Stomach (tissue), 4 donors: Measurements from ENCODE around the gene ATP9B.

ENCODE experiments used
- POLR2A ChIP-seq, 4 donors: fragments of 450-650 bp; IDR thresholded peaks; one replicate each; pipeline ENCODE4 v1.6.1; 2016; ENCODE audit warnings: antibody characterized with exemption in 4 of 4, control low read depth in 2 of 4, mild to moderate bottlenecking in 1 of 4, moderate library complexity in 1 of 4
- POLR2AphosphoS5 ChIP-seq, 3 donors: sonication (generic); formaldehyde crosslinking; IDR thresholded peaks; one replicate each; pipeline ENCODE4 v1.6.1; 2016; ENCODE audit warnings: antibody characterized with exemption in 3 of 3
- TF ChIP-seq, protein P1 (sequence below), 7 experiments: fragments of 450-650 bp in 4 of 7; fragments of 200-600 bp in 3 of 7; sonication (generic) in 3 of 7; IDR thresholded peaks; one replicate each; pipeline ENCODE4 v1.5.1; 2016 to 2019; ENCODE audit warnings: antibody characterized with exemption in 7 of 7, control low read depth in 2 of 7, mild to moderate bottlenecking in 1 of 7

DNA sequence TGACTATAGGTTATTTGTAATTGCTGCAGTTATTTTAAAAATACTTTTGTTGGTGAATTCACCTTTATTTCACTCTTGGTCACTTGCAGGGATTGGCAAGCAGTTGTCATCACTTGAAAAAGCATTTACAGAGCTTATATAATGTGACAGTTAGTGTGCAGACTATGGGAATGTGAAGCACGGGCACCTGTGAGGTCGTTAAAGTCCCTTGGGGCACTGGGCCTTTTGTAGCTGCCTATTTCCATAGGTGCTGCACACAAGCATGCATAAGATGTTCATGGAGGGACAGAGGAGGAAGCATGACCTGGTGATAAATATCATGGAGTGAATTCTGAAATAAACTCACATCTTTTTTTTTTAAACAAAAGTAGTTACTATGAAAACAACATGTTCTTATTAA lies 124.6 kb downstream of the ATP9B start:
- TF ChIP-seq, protein P1, sequence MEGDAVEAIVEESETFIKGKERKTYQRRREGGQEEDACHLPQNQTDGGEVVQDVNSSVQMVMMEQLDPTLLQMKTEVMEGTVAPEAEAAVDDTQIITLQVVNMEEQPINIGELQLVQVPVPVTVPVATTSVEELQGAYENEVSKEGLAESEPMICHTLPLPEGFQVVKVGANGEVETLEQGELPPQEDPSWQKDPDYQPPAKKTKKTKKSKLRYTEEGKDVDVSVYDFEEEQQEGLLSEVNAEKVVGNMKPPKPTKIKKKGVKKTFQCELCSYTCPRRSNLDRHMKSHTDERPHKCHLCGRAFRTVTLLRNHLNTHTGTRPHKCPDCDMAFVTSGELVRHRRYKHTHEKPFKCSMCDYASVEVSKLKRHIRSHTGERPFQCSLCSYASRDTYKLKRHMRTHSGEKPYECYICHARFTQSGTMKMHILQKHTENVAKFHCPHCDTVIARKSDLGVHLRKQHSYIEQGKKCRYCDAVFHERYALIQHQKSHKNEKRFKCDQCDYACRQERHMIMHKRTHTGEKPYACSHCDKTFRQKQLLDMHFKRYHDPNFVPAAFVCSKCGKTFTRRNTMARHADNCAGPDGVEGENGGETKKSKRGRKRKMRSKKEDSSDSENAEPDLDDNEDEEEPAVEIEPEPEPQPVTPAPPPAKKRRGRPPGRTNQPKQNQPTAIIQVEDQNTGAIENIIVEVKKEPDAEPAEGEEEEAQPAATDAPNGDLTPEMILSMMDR (IDR thresholded peaks at IDR 0.05) = no peak
- no peak for TF ChIP-seq POLR2A (IDR thresholded peaks at IDR 0.05)
- no peak for TF ChIP-seq POLR2AphosphoS5 (IDR thresholded peaks at IDR 0.05)
